ENCODE measurements around the gene UIMC1.
"Not testable (repeated sequence)": the region's sequence is repeated elsewhere in the genome, so short reads cannot be mapped to it uniquely, and the experiment has no call there.

UIMC1 gene

GRCh38 chr5:176881816-176882566 is 124.6 kb downstream of the UIMC1 start:
- DNase-seq = no peak

- no peak for DNase-seq
These were observed 125.4 kb downstream of the UIMC1 start for GRCh38 chr5:176881021-176881749.

- no peak for DNase-seq
These were observed 126.1 kb downstream of the UIMC1 start for GRCh38 chr5:176880366-176881020.

GRCh38 chr5:176879663-176880361 is 126.8 kb downstream of the UIMC1 start:
- DNase-seq = no peak

- no peak for DNase-seq
These were observed 127.5 kb downstream of the UIMC1 start for GRCh38 chr5:176878906-176879662.

GRCh38 chr5:176878463-176878862 is 128.1 kb downstream of the UIMC1 start:
- DNase-seq = no peak

GRCh38 chr5:176877793-176878331 is 128.7 kb downstream of the UIMC1 start:
- no peak for DNase-seq

- no peak for DNase-seq
These were observed 129.8 kb downstream of the UIMC1 start for GRCh38 chr5:176876506-176877431.

- DNase-seq = no peak
These were observed 130.6 kb downstream of the UIMC1 start for GRCh38 chr5:176875783-176876505.

- DNase-seq = no peak
These were observed 131.5 kb downstream of the UIMC1 start for GRCh38 chr5:176875014-176875550.

GRCh38 chr5:176874198-176874780 is 132.3 kb downstream of the UIMC1 start:
- no peak for DNase-seq

GRCh38 chr5:176873541-176874172 is 132.9 kb downstream of the UIMC1 start:
- no peak for DNase-seq

GRCh38 chr5:176873011-176873410 is 133.6 kb downstream of the UIMC1 start:
- not testable (repeated sequence) for DNase-seq

- not testable (repeated sequence) for DNase-seq
These were observed 134.0 kb downstream of the UIMC1 start for GRCh38 chr5:176872586-176872985.

GRCh38 chr5:176870644-176871043 is 135.9 kb downstream of the UIMC1 start:
- not testable (repeated sequence) for DNase-seq

GRCh38 chr5:176870110-176870591 is 136.4 kb downstream of the UIMC1 start:
- no peak for DNase-seq

GRCh38 chr5:176869501-176870109 is 137.0 kb downstream of the UIMC1 start:
- DNase-seq = no peak

- no peak for DNase-seq
These were observed 137.8 kb downstream of the UIMC1 start for GRCh38 chr5:176868731-176869130.

All from NCI-H526 treated with DMSO at 0.1 percent for 48 hours (cell line).